Transverse colon (tissue), 4 donors: Measurements from ENCODE around the gene KRTAP7-1.

Experiments
- CTCF ChIP-seq, 5 experiments: fragments of 200-600 bp in 3 of 5; fragments of 450-650 bp in 2 of 5; sonication (generic) in 3 of 5; IDR thresholded peaks; 1 replicate in 2 of 5; 2 replicates in 3 of 5; pipeline ENCODE4 v1.5.1; 2016 to 2017; ENCODE audit warnings: antibody characterized with exemption in 5 of 5, inconsistent platforms in 3 of 5, mild to moderate bottlenecking in 2 of 5, moderate library complexity in 1 of 5
- POLR2AphosphoS5 ChIP-seq, 3 donors: sonication (generic); formaldehyde crosslinking; IDR thresholded peaks; one replicate each; pipeline ENCODE4 v1.6.1; 2016; ENCODE audit warnings: antibody characterized with exemption in 3 of 3

GRCh38 chr21:30793581-30794314 lies 35.8 kb downstream of the KRTAP7-1 start:
- no peak for TF ChIP-seq CTCF (IDR thresholded peaks at IDR 0.05)
- TF ChIP-seq POLR2AphosphoS5 (IDR thresholded peaks at IDR 0.05): no peak
